ENCODE data around the gene NPHP4.

The NPHP4 gene

GRCh38 chr1:6004412-6005123 lies 12.3 kb upstream of the NPHP4 start:
- DNase-seq (ENCODE audit: low read depth): no peak
- no peak for TF ChIP-seq CTCF (conservative IDR thresholded peaks at IDR 0.05; ENCODE audit: low read depth, low read length)
- no peak overlapping the region for H3K4me3 ChIP-seq (ENCODE audit: low read depth, low read length)

GRCh38 chr1:6003568-6004411 lies 11.6 kb upstream of the NPHP4 start:
- TF ChIP-seq CTCF (conservative IDR thresholded peaks at IDR 0.05; ENCODE audit: low read depth, low read length): no peak
- no peak overlapping the region for H3K4me3 ChIP-seq (ENCODE audit: low read depth, low read length)
- DNase-seq (ENCODE audit: low read depth): no peak

GRCh38 chr1:6002714-6003501 lies 10.7 kb upstream of the NPHP4 start:
- no peak overlapping the region for H3K4me3 ChIP-seq (ENCODE audit: low read depth, low read length)
- DNase-seq (ENCODE audit: low read depth): no peak
- no peak for TF ChIP-seq CTCF (conservative IDR thresholded peaks at IDR 0.05; ENCODE audit: low read depth, low read length)

- no peak for TF ChIP-seq CTCF (conservative IDR thresholded peaks at IDR 0.05; ENCODE audit: low read depth, low read length)
- no peak for DNase-seq (ENCODE audit: low read depth)
- H3K4me3 ChIP-seq (ENCODE audit: low read depth, low read length): no peak overlapping the region
These were observed 9.9 kb upstream of the NPHP4 start for GRCh38 chr1:6001992-6002576.

GRCh38 chr1:6000444-6001288 lies 8.4 kb upstream of the NPHP4 start:
- DNase-seq (ENCODE audit: low read depth): no peak
- H3K4me3 ChIP-seq (ENCODE audit: low read depth, low read length): no peak overlapping the region
- no peak for TF ChIP-seq CTCF (conservative IDR thresholded peaks at IDR 0.05; ENCODE audit: low read depth, low read length)
